Measurements from ENCODE around the gene PLCD1. TPM values are rescaled to one million over a fixed set of nuclear protein-coding genes. Genes with fewer than 3 reads are reported as not detected.
"Not testable (repeated sequence)": the region's sequence is repeated elsewhere in the genome, so short reads cannot be mapped to it uniquely, and the experiment has no call there.

Gene PLCD1
- total RNA-seq, 1 donor from 2014 or later: 13.7 TPM

GRCh38 chr3:37987751-37988179 lies 41.7 kb downstream of the PLCD1 start:
- DNase-seq (ENCODE audit: low read depth in 2 of 2): no peak

- DNase-seq (ENCODE audit: low read depth in 2 of 2): no peak
Measured at GRCh38 chr3:37987315-37987697, 42.1 kb downstream of the PLCD1 start.

GRCh38 chr3:37986479-37987314 lies 42.7 kb downstream of the PLCD1 start:
- DNase-seq (ENCODE audit: low read depth in 2 of 2): no peak

- no peak for DNase-seq (ENCODE audit: low read depth in 2 of 2)
Measured at GRCh38 chr3:37985637-37986320, 43.7 kb downstream of the PLCD1 start.

GRCh38 chr3:37984596-37984995 lies 44.8 kb downstream of the PLCD1 start:
- DNase-seq (ENCODE audit: low read depth in 2 of 2): peak in 1 of 2 donors; percentile 25

- peak in 1 of 2 donors; percentile 47 for DNase-seq (ENCODE audit: low read depth in 2 of 2)
Measured at GRCh38 chr3:37984051-37984450, 45.4 kb downstream of the PLCD1 start.

- peak in 1 of 2 donors; percentile 65 for DNase-seq (ENCODE audit: low read depth in 2 of 2)
Measured at GRCh38 chr3:37982331-37982730, 47.1 kb downstream of the PLCD1 start.

GRCh38 chr3:37981348-37981664 lies 48.1 kb downstream of the PLCD1 start:
- DNase-seq (ENCODE audit: low read depth in 2 of 2): no peak

GRCh38 chr3:37980462-37981347 lies 48.7 kb downstream of the PLCD1 start:
- no peak for DNase-seq (ENCODE audit: low read depth in 2 of 2)

GRCh38 chr3:37979541-37980461 lies 49.6 kb downstream of the PLCD1 start:
- no peak for DNase-seq (ENCODE audit: low read depth in 2 of 2)

GRCh38 chr3:37974121-37975083 lies 55.0 kb downstream of the PLCD1 start:
- DNase-seq (ENCODE audit: low read depth in 2 of 2): peak; percentile 79 to 82

GRCh38 chr3:37973246-37974054 lies 56.0 kb downstream of the PLCD1 start:
- no peak for DNase-seq (ENCODE audit: low read depth in 2 of 2)

- not testable (repeated sequence) for DNase-seq (ENCODE audit: low read depth in 2 of 2)
Measured at GRCh38 chr3:37972056-37972455, 57.4 kb downstream of the PLCD1 start.

GRCh38 chr3:37971467-37971866 lies 58.0 kb downstream of the PLCD1 start:
- DNase-seq (ENCODE audit: low read depth in 2 of 2): no peak

GRCh38 chr3:37970802-37971201 lies 58.6 kb downstream of the PLCD1 start:
- peak in 1 of 2 donors; percentile 47 for DNase-seq (ENCODE audit: low read depth in 2 of 2)

- no peak for DNase-seq (ENCODE audit: low read depth in 2 of 2)
Measured at GRCh38 chr3:37969596-37970100, 59.8 kb downstream of the PLCD1 start.

GRCh38 chr3:37968813-37969595 lies 60.4 kb downstream of the PLCD1 start:
- DNase-seq (ENCODE audit: low read depth in 2 of 2): no peak

- no peak for DNase-seq (ENCODE audit: low read depth in 2 of 2)
Measured at GRCh38 chr3:37968199-37968598, 61.2 kb downstream of the PLCD1 start.

Data from lung microvascular endothelial cell (primary cell).